Measurements from ENCODE around the gene BBS12.

The BBS12 gene

GRCh38 chr4:122700178-122700725, 32.3 kb upstream of the BBS12 start:
- peak overlapping the region in 1 of 2 experiments; percentile 26 for H3K14ac ChIP-seq (ENCODE audit: low read length in 2 of 2)
- no peak overlapping the region for H3K27ac ChIP-seq (ENCODE audit: low read length, poor library complexity, severe bottlenecking)
- H2BK5ac ChIP-seq (ENCODE audit: low read depth, low read length, poor library complexity, severe bottlenecking): no peak overlapping the region
- no peak overlapping the region for H2BK15ac ChIP-seq (ENCODE audit: low read depth, poor library complexity, severe bottlenecking)
- H3K4ac ChIP-seq (ENCODE audit: low read depth in 1 of 2, low read length in 2 of 2): no peak overlapping the region
- H2BK120ac ChIP-seq (ENCODE audit: low read depth, low read length): no peak overlapping the region
- no peak overlapping the region for H3K4me2 ChIP-seq (ENCODE audit: low read length, poor library complexity, severe bottlenecking)
- no peak overlapping the region for H4K91ac ChIP-seq (ENCODE audit: low read length)
- H3K18ac ChIP-seq (ENCODE audit: low read depth in 1 of 2, low read length in 2 of 2): peak overlapping the region in 1 of 2 experiments; percentile 40
- no peak overlapping the region for H2AFZ ChIP-seq (ENCODE audit: low read depth, low read length)
- H3K79me1 ChIP-seq (replicated peaks; ENCODE audit: low read length, poor library complexity, severe bottlenecking): no peaks in the 10 kb centered on the region
- peak overlapping the region; percentile 14 to 65 for H2BK12ac ChIP-seq (ENCODE audit: low read length in 2 of 2)
- H4K8ac ChIP-seq (ENCODE audit: low read length): peak overlapping the region; percentile 41
- peaks cover 5% of the 10 kb centered on the region for H3K4me1 ChIP-seq (ENCODE audit: control insufficient read depth, insufficient read depth, low read depth, low read length)
- no peak overlapping the region for H3K9ac ChIP-seq (ENCODE audit: low read length)
- H3K9me3 ChIP-seq (ENCODE audit: control insufficient read depth, low read length): no peaks in the 10 kb centered on the region
- no peak overlapping the region for H3K23ac ChIP-seq (ENCODE audit: low read length in 2 of 2)
- no peak overlapping the region for H2AK5ac ChIP-seq (ENCODE audit: low read length, severe bottlenecking)
- no peaks in the 10 kb centered on the region for H3K36me3 ChIP-seq (ENCODE audit: control insufficient read depth in 1 of 2, insufficient read depth in 2 of 2, low read depth in 1 of 2, low read length in 2 of 2)
- H3K4me3 ChIP-seq (ENCODE audit: insufficient read depth in 1 of 2, low read depth in 1 of 2, low read length in 2 of 2): no peak overlapping the region
- peak; percentile 31 for DNase-seq
- H3K27me3 ChIP-seq (ENCODE audit: control insufficient read depth in 1 of 2, insufficient read depth in 1 of 2, low read length in 2 of 2): no peaks in the 10 kb centered on the region
- WGBS: 71% methylated on average over 8 of the region's 8 CpGs

- no peaks in the 10 kb centered on the region for H3K27me3 ChIP-seq (ENCODE audit: control insufficient read depth in 1 of 2, insufficient read depth in 1 of 2, low read length in 2 of 2)
- no peaks in the 10 kb centered on the region for H3K9me3 ChIP-seq (ENCODE audit: control insufficient read depth, low read length)
- DNase-seq: no peak
- H3K9ac ChIP-seq (ENCODE audit: low read length): no peak overlapping the region
- no peak overlapping the region for H2AK5ac ChIP-seq (ENCODE audit: low read length, severe bottlenecking)
- H3K4ac ChIP-seq (ENCODE audit: low read depth in 1 of 2, low read length in 2 of 2): no peak overlapping the region
- no peaks in the 10 kb centered on the region for H3K79me1 ChIP-seq (replicated peaks; ENCODE audit: low read length, poor library complexity, severe bottlenecking)
- WGBS: 100% methylated on average over 1 of the region's 5 CpGs
- H2BK5ac ChIP-seq (ENCODE audit: low read depth, low read length, poor library complexity, severe bottlenecking): no peak overlapping the region
- no peaks in the 10 kb centered on the region for H3K36me3 ChIP-seq (ENCODE audit: control insufficient read depth in 1 of 2, insufficient read depth in 2 of 2, low read depth in 1 of 2, low read length in 2 of 2)
- no peak overlapping the region for H3K14ac ChIP-seq (ENCODE audit: low read length in 2 of 2)
- no peak overlapping the region for H3K18ac ChIP-seq (ENCODE audit: low read depth in 1 of 2, low read length in 2 of 2)
- H3K23ac ChIP-seq (ENCODE audit: low read length in 2 of 2): no peak overlapping the region
- no peak overlapping the region for H4K8ac ChIP-seq (ENCODE audit: low read length)
- no peak overlapping the region for H3K4me2 ChIP-seq (ENCODE audit: low read length, poor library complexity, severe bottlenecking)
- no peak overlapping the region for H2AFZ ChIP-seq (ENCODE audit: low read depth, low read length)
- no peak overlapping the region for H3K27ac ChIP-seq (ENCODE audit: low read length, poor library complexity, severe bottlenecking)
- peaks cover 5% of the 10 kb centered on the region for H3K4me1 ChIP-seq (ENCODE audit: control insufficient read depth, insufficient read depth, low read depth, low read length)
- no peak overlapping the region for H2BK12ac ChIP-seq (ENCODE audit: low read length in 2 of 2)
- no peak overlapping the region for H2BK120ac ChIP-seq (ENCODE audit: low read depth, low read length)
- H4K91ac ChIP-seq (ENCODE audit: low read length): no peak overlapping the region
- H3K4me3 ChIP-seq (ENCODE audit: insufficient read depth in 1 of 2, low read depth in 1 of 2, low read length in 2 of 2): no peak overlapping the region
- H2BK15ac ChIP-seq (ENCODE audit: low read depth, poor library complexity, severe bottlenecking): no peak overlapping the region
Measured at GRCh38 chr4:122701061-122701460, 31.4 kb upstream of the BBS12 start.

GRCh38 chr4:122701965-122702364, 30.5 kb upstream of the BBS12 start:
- no peaks in the 10 kb centered on the region for H3K27me3 ChIP-seq (ENCODE audit: control insufficient read depth in 1 of 2, insufficient read depth in 1 of 2, low read length in 2 of 2)
- no peak overlapping the region for H2AFZ ChIP-seq (ENCODE audit: low read depth, low read length)
- H3K18ac ChIP-seq (ENCODE audit: low read depth in 1 of 2, low read length in 2 of 2): no peak overlapping the region
- peaks cover 5% of the 10 kb centered on the region for H3K4me1 ChIP-seq (ENCODE audit: control insufficient read depth, insufficient read depth, low read depth, low read length)
- WGBS: 92% methylated on average over 1 of the region's 1 CpG
- no peak overlapping the region for H3K23ac ChIP-seq (ENCODE audit: low read length in 2 of 2)
- H3K9me3 ChIP-seq (ENCODE audit: control insufficient read depth, low read length): no peaks in the 10 kb centered on the region
- DNase-seq: no peak
- H2AK5ac ChIP-seq (ENCODE audit: low read length, severe bottlenecking): no peak overlapping the region
- H2BK12ac ChIP-seq (ENCODE audit: low read length in 2 of 2): no peak overlapping the region
- no peak overlapping the region for H3K4ac ChIP-seq (ENCODE audit: low read depth in 1 of 2, low read length in 2 of 2)
- no peak overlapping the region for H4K8ac ChIP-seq (ENCODE audit: low read length)
- no peak overlapping the region for H3K14ac ChIP-seq (ENCODE audit: low read length in 2 of 2)
- H3K4me3 ChIP-seq (ENCODE audit: insufficient read depth in 1 of 2, low read depth in 1 of 2, low read length in 2 of 2): no peak overlapping the region
- H3K79me1 ChIP-seq (replicated peaks; ENCODE audit: low read length, poor library complexity, severe bottlenecking): no peaks in the 10 kb centered on the region
- no peak overlapping the region for H3K4me2 ChIP-seq (ENCODE audit: low read length, poor library complexity, severe bottlenecking)
- no peak overlapping the region for H3K27ac ChIP-seq (ENCODE audit: low read length, poor library complexity, severe bottlenecking)
- H3K36me3 ChIP-seq (ENCODE audit: control insufficient read depth in 1 of 2, insufficient read depth in 2 of 2, low read depth in 1 of 2, low read length in 2 of 2): no peaks in the 10 kb centered on the region
- no peak overlapping the region for H2BK120ac ChIP-seq (ENCODE audit: low read depth, low read length)
- H2BK5ac ChIP-seq (ENCODE audit: low read depth, low read length, poor library complexity, severe bottlenecking): no peak overlapping the region
- no peak overlapping the region for H2BK15ac ChIP-seq (ENCODE audit: low read depth, poor library complexity, severe bottlenecking)
- H3K9ac ChIP-seq (ENCODE audit: low read length): no peak overlapping the region
- no peak overlapping the region for H4K91ac ChIP-seq (ENCODE audit: low read length)

- Histone ChIP-seq H4K91ac (ENCODE audit: low read length) (no peak overlapping the region), H3K27me3 (ENCODE audit: control insufficient read depth in 1 of 2, insufficient read depth in 1 of 2, low read length in 2 of 2) (no peaks in the 10 kb centered on the region), H3K4me1 (ENCODE audit: control insufficient read depth, insufficient read depth, low read depth, low read length) (peaks cover 6% of the 10 kb centered on the region), H2AFZ (ENCODE audit: low read depth, low read length) (no peak overlapping the region), H2AK5ac (ENCODE audit: low read length, severe bottlenecking) (peak overlapping the region; percentile 97), H3K4ac (ENCODE audit: low read depth in 1 of 2, low read length in 2 of 2) (no peak overlapping the region), H3K36me3 (ENCODE audit: control insufficient read depth in 1 of 2, insufficient read depth in 2 of 2, low read depth in 1 of 2, low read length in 2 of 2) (peaks cover 0 to 3% of the 10 kb centered on the region in 2 experiments), H3K18ac (ENCODE audit: low read depth in 1 of 2, low read length in 2 of 2) (no peak overlapping the region), H3K23ac (ENCODE audit: low read length in 2 of 2) (no peak overlapping the region), H2BK5ac (ENCODE audit: low read depth, low read length, poor library complexity, severe bottlenecking) (no peak overlapping the region), H3K14ac (ENCODE audit: low read length in 2 of 2) (no peak overlapping the region), H3K9ac (ENCODE audit: low read length) (no peak overlapping the region), H3K9me3 (ENCODE audit: control insufficient read depth, low read length) (no peaks in the 10 kb centered on the region), H2BK120ac (ENCODE audit: low read depth, low read length) (no peak overlapping the region), H3K79me1 (replicated peaks; ENCODE audit: low read length, poor library complexity, severe bottlenecking) (no peaks in the 10 kb centered on the region), H2BK15ac (ENCODE audit: low read depth, poor library complexity, severe bottlenecking) (no peak overlapping the region), H3K4me2 (ENCODE audit: low read length, poor library complexity, severe bottlenecking) (no peak overlapping the region), H4K8ac (ENCODE audit: low read length) (no peak overlapping the region), H2BK12ac (ENCODE audit: low read length in 2 of 2) (no peak overlapping the region), H3K4me3 (ENCODE audit: insufficient read depth in 1 of 2, low read depth in 1 of 2, low read length in 2 of 2) (no peak overlapping the region), H3K27ac (ENCODE audit: low read length, poor library complexity, severe bottlenecking) (no peak overlapping the region)
- 88% methylated on average over 2 of the region's 3 CpGs for whole genome bisulfite sequencing
- DNase-seq: no peak
Measured at GRCh38 chr4:122702939-122703338, 29.6 kb upstream of the BBS12 start.

Data from mesenchymal stem cell (in vitro differentiated cells and primary cell).